ENCODE measurements around the gene PCYT1A. TPM values are rescaled to one million over a fixed set of nuclear protein-coding genes. Genes with fewer than 3 reads are reported as not detected.

The PCYT1A gene
- total and polyA plus RNA-seq, 2 of the 13 experiments (the other 11 are each of a cell fraction or from before 2014, with no cell fraction given) = 26.4 to 45.3 TPM

DNA sequence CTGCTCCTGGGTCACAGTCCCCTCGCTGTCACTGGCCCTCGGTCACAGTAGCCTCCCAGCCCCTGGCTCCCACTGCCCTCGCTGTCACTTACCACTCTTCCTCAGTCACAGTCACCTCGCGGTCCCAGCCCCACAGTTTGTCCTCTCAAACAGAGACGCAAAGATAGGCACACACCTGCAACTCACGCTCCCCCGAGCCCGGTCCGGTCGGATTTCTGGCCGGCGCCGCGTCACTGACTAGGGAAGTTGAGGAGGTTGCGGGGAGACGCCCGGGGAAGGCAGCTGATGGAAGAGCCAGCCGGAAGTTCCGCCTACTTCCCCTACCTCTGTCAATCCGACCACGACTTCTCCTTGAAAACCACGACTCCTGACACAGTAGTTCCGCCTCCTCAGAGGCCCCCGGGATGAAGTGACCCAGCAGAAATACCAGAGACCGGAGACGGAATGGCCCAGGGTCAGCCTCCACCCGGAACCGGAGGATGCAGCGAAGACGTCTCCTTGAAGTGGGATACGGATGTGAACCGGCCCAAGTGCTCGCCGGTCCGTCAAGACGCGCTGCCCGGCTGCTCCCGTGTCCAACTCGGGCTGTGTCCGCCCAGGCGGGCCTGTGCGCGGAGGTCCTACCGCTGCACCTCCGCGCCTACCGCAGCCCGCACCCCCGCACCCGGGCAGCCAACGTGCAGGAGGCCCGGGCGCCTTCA is at the start of gene PCYT1A (continued):
- TF ChIP-seq, protein P1, sequence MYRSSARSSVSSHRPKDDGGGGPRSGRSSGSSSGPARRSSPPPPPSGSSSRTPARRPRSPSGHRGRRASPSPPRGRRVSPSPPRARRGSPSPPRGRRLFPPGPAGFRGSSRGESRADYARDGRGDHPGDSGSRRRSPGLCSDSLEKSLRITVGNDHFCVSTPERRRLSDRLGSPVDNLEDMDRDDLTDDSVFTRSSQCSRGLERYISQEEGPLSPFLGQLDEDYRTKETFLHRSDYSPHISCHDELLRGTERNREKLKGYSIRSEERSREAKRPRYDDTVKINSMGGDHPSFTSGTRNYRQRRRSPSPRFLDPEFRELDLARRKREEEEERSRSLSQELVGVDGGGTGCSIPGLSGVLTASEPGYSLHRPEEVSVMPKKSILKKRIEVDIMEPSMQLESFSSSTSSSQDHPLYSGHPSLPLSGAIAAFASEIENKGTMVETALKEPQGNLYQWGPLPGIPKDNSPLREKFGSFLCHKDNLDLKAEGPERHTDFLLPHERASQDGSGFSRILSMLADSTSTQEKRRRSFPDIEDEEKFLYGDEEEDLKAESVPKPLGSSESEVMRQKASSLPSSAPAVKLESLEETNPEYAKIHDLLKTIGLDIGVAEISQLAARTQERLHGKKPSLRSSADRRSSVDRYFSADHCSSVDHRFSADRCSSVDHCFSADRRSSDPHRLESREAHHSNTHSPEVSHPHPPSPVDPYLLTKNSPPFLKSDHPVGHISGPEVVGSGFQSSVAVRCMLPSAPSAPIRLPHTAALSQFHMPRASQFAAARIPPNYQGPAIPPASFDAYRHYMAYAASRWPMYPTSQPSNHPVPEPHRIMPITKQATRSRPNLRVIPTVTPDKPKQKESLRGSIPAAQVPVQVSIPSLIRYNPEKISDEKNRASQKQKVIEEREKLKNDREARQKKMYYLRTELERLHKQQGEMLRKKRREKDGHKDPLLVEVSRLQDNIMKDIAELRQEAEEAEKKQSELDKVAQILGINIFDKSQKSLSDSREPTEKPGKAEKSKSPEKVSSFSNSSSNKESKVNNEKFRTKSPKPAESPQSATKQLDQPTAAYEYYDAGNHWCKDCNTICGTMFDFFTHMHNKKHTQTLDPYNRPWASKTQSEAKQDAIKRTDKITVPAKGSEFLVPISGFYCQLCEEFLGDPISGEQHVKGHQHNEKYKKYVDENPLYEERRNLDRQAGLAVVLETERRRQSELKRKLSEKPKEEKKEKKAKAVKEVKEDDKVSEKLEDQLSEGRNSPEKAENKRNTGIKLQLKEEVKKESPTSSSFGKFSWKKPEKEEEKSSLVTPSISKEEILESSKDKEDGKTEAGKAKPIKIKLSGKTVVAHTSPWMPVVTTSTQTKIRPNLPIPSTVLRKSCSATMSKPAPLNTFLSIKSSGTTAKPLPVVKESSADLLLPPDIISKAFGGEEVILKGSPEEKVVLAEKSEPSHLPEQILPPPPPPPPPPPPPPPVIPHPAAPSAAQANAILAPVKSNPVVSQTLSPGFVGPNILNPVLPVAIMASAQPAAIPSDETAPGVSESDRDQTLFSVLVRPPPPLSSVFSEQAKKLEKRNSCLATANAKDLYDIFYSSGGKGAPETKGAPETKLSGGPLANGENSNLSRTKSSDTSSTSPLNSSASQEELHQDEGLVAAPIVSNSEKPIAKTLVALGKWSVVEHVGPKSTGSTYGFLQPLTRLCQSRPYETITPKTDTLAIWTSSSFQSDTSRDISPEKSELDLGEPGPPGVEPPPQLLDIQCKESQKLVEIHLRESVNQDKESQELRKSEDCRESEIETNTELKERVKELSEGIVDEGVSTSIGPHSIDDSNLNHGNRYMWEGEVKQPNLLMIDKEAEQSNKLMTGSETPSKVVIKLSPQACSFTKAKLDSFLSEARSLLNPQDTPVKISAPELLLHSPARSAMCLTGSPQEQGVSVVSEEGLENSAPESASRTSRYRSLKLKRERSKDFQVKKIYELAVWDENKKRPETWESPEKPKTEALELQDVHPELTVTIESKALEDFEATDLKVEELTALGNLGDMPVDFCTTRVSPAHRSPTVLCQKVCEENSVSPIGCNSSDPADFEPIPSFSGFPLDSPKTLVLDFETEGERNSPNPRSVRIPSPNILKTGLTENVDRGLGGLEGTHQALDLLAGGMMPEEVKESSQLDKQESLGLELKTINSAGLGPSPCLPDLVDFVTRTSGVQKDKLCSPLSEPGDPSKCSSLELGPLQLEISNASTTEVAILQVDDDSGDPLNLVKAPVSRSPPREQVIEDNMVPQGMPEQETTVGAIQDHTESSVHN (CRISPR knock-in tag; IDR thresholded peaks at IDR 0.05) = no peak
- TF ChIP-seq ZBTB1 (CRISPR knock-in tag; IDR thresholded peaks at IDR 0.05; ENCODE audit: borderline replicate concordance) = peak; percentile 61; the same call in 1 of the 2 replicates
- TF ChIP-seq PHF5A (CRISPR knock-in tag; IDR thresholded peaks at IDR 0.05; ENCODE audit: low read depth, unreplicated experiment) = no peak
- peak; percentile 22; the same call in 1 of the 2 replicates for TF ChIP-seq ZNF616 (CRISPR knock-in tag; IDR thresholded peaks at IDR 0.05; ENCODE audit: low read depth)
- peak; percentile 84 for TF ChIP-seq ELF1 (CRISPR knock-in tag; IDR thresholded peaks at IDR 0.05)
- TF ChIP-seq MBD4 (IDR thresholded peaks at IDR 0.05; ENCODE audit: borderline replicate concordance, low read length) = no peak
- TF ChIP-seq, protein P2, sequence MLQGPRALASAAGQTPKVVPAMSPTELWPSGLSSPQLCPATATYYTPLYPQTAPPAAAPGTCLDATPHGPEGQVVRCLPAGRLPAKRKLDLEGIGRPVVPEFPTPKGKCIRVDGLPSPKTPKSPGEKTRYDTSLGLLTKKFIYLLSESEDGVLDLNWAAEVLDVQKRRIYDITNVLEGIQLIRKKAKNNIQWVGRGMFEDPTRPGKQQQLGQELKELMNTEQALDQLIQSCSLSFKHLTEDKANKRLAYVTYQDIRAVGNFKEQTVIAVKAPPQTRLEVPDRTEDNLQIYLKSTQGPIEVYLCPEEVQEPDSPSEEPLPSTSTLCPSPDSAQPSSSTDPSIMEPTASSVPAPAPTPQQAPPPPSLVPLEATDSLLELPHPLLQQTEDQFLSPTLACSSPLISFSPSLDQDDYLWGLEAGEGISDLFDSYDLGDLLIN (CRISPR knock-in tag; IDR thresholded peaks at IDR 0.05; ENCODE audit: borderline replicate concordance) = 0 out of 2 replicates have a peak, but pooled peaks have one; percentile 22
- no peak for TF ChIP-seq HNRNPH1 (optimal IDR thresholded peaks at IDR 0.05; ENCODE audit: low read depth, low read length)
- TF ChIP-seq GATAD1 (CRISPR knock-in tag; IDR thresholded peaks at IDR 0.05) = peak; percentile 95
- TF ChIP-seq, protein P3, sequence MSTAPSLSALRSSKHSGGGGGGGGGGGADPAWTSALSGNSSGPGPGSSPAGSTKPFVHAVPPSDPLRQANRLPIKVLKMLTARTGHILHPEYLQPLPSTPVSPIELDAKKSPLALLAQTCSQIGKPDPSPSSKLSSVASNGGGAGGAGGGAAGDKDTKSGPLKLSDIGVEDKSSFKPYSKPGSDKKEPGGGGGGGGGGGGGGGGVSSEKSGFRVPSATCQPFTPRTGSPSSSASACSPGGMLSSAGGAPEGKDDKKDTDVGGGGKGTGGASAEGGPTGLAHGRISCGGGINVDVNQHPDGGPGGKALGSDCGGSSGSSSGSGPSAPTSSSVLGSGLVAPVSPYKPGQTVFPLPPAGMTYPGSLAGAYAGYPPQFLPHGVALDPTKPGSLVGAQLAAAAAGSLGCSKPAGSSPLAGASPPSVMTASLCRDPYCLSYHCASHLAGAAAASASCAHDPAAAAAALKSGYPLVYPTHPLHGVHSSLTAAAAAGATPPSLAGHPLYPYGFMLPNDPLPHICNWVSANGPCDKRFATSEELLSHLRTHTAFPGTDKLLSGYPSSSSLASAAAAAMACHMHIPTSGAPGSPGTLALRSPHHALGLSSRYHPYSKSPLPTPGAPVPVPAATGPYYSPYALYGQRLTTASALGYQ (CRISPR knock-in tag; IDR thresholded peaks at IDR 0.05) = peak; percentile 83
- TF ChIP-seq, protein P4, sequence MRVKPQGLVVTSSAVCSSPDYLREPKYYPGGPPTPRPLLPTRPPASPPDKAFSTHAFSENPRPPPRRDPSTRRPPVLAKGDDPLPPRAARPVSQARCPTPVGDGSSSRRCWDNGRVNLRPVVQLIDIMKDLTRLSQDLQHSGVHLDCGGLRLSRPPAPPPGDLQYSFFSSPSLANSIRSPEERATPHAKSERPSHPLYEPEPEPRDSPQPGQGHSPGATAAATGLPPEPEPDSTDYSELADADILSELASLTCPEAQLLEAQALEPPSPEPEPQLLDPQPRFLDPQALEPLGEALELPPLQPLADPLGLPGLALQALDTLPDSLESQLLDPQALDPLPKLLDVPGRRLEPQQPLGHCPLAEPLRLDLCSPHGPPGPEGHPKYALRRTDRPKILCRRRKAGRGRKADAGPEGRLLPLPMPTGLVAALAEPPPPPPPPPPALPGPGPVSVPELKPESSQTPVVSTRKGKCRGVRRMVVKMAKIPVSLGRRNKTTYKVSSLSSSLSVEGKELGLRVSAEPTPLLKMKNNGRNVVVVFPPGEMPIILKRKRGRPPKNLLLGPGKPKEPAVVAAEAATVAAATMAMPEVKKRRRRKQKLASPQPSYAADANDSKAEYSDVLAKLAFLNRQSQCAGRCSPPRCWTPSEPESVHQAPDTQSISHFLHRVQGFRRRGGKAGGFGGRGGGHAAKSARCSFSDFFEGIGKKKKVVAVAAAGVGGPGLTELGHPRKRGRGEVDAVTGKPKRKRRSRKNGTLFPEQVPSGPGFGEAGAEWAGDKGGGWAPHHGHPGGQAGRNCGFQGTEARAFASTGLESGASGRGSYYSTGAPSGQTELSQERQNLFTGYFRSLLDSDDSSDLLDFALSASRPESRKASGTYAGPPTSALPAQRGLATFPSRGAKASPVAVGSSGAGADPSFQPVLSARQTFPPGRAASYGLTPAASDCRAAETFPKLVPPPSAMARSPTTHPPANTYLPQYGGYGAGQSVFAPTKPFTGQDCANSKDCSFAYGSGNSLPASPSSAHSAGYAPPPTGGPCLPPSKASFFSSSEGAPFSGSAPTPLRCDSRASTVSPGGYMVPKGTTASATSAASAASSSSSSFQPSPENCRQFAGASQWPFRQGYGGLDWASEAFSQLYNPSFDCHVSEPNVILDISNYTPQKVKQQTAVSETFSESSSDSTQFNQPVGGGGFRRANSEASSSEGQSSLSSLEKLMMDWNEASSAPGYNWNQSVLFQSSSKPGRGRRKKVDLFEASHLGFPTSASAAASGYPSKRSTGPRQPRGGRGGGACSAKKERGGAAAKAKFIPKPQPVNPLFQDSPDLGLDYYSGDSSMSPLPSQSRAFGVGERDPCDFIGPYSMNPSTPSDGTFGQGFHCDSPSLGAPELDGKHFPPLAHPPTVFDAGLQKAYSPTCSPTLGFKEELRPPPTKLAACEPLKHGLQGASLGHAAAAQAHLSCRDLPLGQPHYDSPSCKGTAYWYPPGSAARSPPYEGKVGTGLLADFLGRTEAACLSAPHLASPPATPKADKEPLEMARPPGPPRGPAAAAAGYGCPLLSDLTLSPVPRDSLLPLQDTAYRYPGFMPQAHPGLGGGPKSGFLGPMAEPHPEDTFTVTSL (CRISPR knock-in tag; IDR thresholded peaks at IDR 0.05; ENCODE audit: borderline replicate concordance) = peak; percentile 49; the same call in 1 of the 2 replicates
